ENCODE data around the gene ZNF519.

GRCh38 chr18:14074187-14074586 lies 58.0 kb downstream of the ZNF519 start:
- TF ChIP-seq CTCF (IDR thresholded peaks at IDR 0.05) = no peak
- TF ChIP-seq EZH2 (IDR thresholded peaks at IDR 0.05; ENCODE audit: borderline replicate concordance, insufficient read depth, low read depth, low read length, poor library complexity, severe bottlenecking) = no peak
